Endodermal cell (in vitro differentiated cells): Measurements from ENCODE around the gene MMEL1. TPM values are rescaled to one million over a fixed set of nuclear protein-coding genes. Genes with fewer than 3 reads are reported as not detected.

Source experiments
- DNase-seq: peaks from one replicate; pipeline ENCODE4 v3.0.0-alpha.2; 2017
- H3K27ac ChIP-seq: 2 replicates; pipeline ENCODE4 v1.5.1; 2013; ENCODE audit warnings: mild to moderate bottlenecking, low read depth, low read length, moderate library complexity
- H3K27me3 ChIP-seq: 2 replicates; pipeline ENCODE4 v1.6.1; 2013; ENCODE audit warnings: mild to moderate bottlenecking, low read length, moderate library complexity; ENCODE audit not compliant: insufficient read depth, control insufficient read depth, poor library complexity, severe bottlenecking
- H3K36me3 ChIP-seq: 2 replicates; pipeline ENCODE4 v1.7.0; 2013; ENCODE audit warnings: mild to moderate bottlenecking, low read length, moderate library complexity; ENCODE audit not compliant: control insufficient read depth, insufficient read depth
- H3K4me1 ChIP-seq: one replicate; pipeline ENCODE4 v1.7.0; 2013; ENCODE audit warnings: low read length; ENCODE audit not compliant: control insufficient read depth, insufficient read depth
- H3K4me3 ChIP-seq: 2 replicates; pipeline ENCODE4 v1.5.1; 2013; ENCODE audit warnings: mild to moderate bottlenecking, low read length, moderate library complexity
- H3K9ac ChIP-seq: 2 replicates; pipeline ENCODE4 v1.6.1; 2013; ENCODE audit warnings: mild to moderate bottlenecking, low read length, moderate library complexity; ENCODE audit not compliant: poor library complexity, severe bottlenecking; ENCODE audit errors: extremely low read depth
- H3K9me3 ChIP-seq: 2 replicates; pipeline ENCODE4 v1.6.1; 2013; ENCODE audit warnings: mild to moderate bottlenecking, low read length, moderate library complexity; ENCODE audit not compliant: control insufficient read depth
- H3K27ac Mint-ChIP-seq: 2 replicates; pipeline ENCODE4 v1.8.0; 2020; ENCODE audit warnings: mixed read lengths
- H3K27me3 Mint-ChIP-seq: 2 replicates; pipeline ENCODE4 v1.8.0; 2021; ENCODE audit warnings: mild to moderate bottlenecking, mixed read lengths; ENCODE audit not compliant: insufficient read depth
- H3K36me3 Mint-ChIP-seq: 2 replicates; pipeline ENCODE4 v1.8.0; 2020; ENCODE audit warnings: low read depth, mixed read lengths
- H3K4me1 Mint-ChIP-seq: 2 replicates; pipeline ENCODE4 v1.8.0; 2020; ENCODE audit warnings: mixed read lengths
- H3K4me3 Mint-ChIP-seq: 2 replicates; pipeline ENCODE4 v1.8.0; 2020; ENCODE audit warnings: mild to moderate bottlenecking, moderate library complexity, mixed read lengths
- H3K9me3 Mint-ChIP-seq: 2 replicates; pipeline ENCODE4 v1.8.0; 2020; ENCODE audit warnings: mild to moderate bottlenecking, mixed read lengths
- WGBS, 2 experiments: methylation state at CpG; one replicate each; pipeline versions ENCODE4 v1.1.5 to v1.1.7; 2013; ENCODE audit warnings: missing lambda C conversion rate in 2 of 2, mixed read lengths in 1 of 2; ENCODE audit not compliant: insufficient coverage in 1 of 2, insufficient read length in 1 of 2; 5-methylcytosine and 5-hydroxymethylcytosine counted together
- total RNA-seq, 2 donors: library from RNA; stranded (reverse); fragmentation: NEBNext Ultra II Directional in 1 of 2; extraction: Animal tissue kit (Norgen Biotek cat#: 25700) in 1 of 2; gene quantifications; 2 replicates in 1 of 2; 3 replicates in 1 of 2; pipeline ENCODE4 v1.2.1, GENCODE V29; 2021
- TF ChIP-seq, protein P1 (sequence below): fragments of 200-600 bp; sonication (generic); conservative IDR thresholded peaks from 2 replicates; pipeline ENCODE4 v1.5.0; 2021; ENCODE audit warnings: antibody characterized with exemption, mild to moderate bottlenecking

The MMEL1 gene
- total RNA-seq, 2 donors from 2014 or later: 0.42 TPM; not detected in 1

DNA sequence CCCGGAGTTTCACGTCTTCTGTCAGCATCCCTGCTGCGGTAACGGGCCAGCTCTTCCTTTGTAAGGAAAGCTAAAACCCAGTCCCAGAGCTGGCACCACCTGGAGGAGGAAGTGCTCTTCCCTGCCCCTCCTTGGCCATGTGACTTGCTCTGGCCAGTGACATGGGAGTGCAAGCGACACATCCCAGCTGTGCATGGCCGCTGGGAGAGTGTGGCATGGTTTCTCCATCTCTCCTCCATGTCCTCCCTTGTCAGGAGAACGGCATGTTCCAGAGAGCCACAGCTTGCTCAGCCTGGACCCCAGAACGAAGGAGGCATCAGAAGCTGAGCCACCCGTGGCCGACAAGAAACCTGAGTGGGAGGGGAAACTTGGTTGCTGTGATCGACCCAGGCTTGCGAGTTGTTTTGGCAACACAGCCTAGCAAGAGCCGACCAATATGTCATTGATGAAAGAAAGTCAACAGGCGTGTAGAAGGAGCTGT, 48.9 kb downstream of the MMEL1 start:
- no peaks in the 10 kb centered on the region for H3K36me3 ChIP-seq
- Mint-ChIP-seq H3K9me3 (peaks cover 2% of the 10 kb centered on the region), H3K36me3 (no peaks in the 10 kb centered on the region), H3K4me3 (no peak overlapping the region), H3K27ac (peak overlapping the region; percentile 58), H3K27me3 (no peaks in the 10 kb centered on the region), H3K4me1 (peaks cover 6% of the 10 kb centered on the region)
- no peak overlapping the region for H3K9ac ChIP-seq
- TF ChIP-seq, protein P1, sequence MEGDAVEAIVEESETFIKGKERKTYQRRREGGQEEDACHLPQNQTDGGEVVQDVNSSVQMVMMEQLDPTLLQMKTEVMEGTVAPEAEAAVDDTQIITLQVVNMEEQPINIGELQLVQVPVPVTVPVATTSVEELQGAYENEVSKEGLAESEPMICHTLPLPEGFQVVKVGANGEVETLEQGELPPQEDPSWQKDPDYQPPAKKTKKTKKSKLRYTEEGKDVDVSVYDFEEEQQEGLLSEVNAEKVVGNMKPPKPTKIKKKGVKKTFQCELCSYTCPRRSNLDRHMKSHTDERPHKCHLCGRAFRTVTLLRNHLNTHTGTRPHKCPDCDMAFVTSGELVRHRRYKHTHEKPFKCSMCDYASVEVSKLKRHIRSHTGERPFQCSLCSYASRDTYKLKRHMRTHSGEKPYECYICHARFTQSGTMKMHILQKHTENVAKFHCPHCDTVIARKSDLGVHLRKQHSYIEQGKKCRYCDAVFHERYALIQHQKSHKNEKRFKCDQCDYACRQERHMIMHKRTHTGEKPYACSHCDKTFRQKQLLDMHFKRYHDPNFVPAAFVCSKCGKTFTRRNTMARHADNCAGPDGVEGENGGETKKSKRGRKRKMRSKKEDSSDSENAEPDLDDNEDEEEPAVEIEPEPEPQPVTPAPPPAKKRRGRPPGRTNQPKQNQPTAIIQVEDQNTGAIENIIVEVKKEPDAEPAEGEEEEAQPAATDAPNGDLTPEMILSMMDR: peak; percentile 16
- peak; percentile 70 for DNase-seq
- no peak overlapping the region for H3K4me3 ChIP-seq
- no peaks in the 10 kb centered on the region for H3K9me3 ChIP-seq
- no peak overlapping the region for H3K27ac ChIP-seq
- H3K4me1 ChIP-seq: no peaks in the 10 kb centered on the region
- no peaks in the 10 kb centered on the region for H3K27me3 ChIP-seq
- 84 to 85% methylated on average over 11 to 14 of the region's 14 CpGs for WGBS, 2 experiments

DNA sequence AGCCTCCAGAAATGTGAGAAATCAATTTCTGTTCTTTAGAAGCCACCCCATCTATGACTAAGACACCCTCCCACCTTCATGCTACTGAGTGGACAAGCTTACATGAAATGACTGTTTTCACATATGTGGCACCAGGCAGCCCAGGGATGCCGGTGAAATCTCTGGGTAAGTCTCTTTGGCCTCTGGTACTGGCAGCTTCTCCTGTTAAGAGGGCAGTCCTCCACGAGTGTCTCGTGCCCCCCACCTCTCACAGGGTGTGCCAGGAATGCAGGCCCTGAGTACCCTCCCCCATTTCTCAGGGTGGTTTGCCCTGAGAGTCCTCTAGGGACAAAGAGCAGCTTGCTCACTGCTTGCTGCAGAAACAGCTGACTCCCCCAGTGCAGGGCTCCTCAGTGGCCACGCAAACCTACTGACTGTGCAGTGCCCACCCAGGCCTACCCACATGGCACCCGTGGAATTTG, 49.5 kb downstream of the MMEL1 start:
- Mint-ChIP-seq H3K4me3 (no peak overlapping the region), H3K27ac (peak overlapping the region; percentile 58), H3K36me3 (no peaks in the 10 kb centered on the region), H3K27me3 (no peaks in the 10 kb centered on the region), H3K4me1 (peaks cover 11% of the 10 kb centered on the region), H3K9me3 (peaks cover 2% of the 10 kb centered on the region)
- Histone ChIP-seq H3K4me1 (no peaks in the 10 kb centered on the region), H3K27me3 (no peaks in the 10 kb centered on the region), H3K9ac (no peak overlapping the region), H3K27ac (no peak overlapping the region), H3K36me3 (no peaks in the 10 kb centered on the region), H3K9me3 (no peaks in the 10 kb centered on the region), H3K4me3 (no peak overlapping the region)
- TF ChIP-seq, protein P1: peak; percentile 28
- 65 to 83% methylated on average over 5 of the region's 5 CpGs for WGBS, 2 experiments
- DNase-seq: no peak

DNA sequence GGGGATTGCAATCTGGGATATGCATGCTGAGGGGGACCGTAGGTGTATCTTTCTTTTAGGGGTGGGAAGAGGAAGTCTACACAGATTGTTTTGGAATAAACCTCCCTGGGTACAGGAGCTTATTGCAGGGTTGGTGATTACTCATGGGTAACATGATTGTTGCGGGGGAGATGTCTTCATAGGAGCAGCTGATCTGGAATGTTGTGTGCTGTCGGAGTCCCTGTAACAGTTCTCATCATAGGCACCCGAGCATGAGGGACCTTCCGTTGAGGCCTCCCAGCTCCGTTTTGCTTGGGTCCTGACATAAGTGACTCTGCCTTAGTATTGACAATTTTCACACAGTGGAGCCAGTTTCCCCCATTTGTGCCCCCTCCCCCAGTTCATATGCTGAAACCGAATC, 50.4 kb downstream of the MMEL1 start:
- Mint-ChIP-seq H3K4me3 (no peak overlapping the region), H3K4me1 (peaks cover 12% of the 10 kb centered on the region), H3K27me3 (no peaks in the 10 kb centered on the region), H3K27ac (no peak overlapping the region), H3K9me3 (peaks cover 2% of the 10 kb centered on the region), H3K36me3 (no peaks in the 10 kb centered on the region)
- Histone ChIP-seq H3K27me3 (no peaks in the 10 kb centered on the region), H3K36me3 (no peaks in the 10 kb centered on the region), H3K4me1 (peaks cover 3% of the 10 kb centered on the region), H3K9ac (no peak overlapping the region), H3K4me3 (no peak overlapping the region), H3K27ac (no peak overlapping the region), H3K9me3 (no peaks in the 10 kb centered on the region)
- WGBS, 2 experiments: 77 to 90% methylated on average over 5 to 7 of the region's 7 CpGs
- TF ChIP-seq, protein P1: no peak
- no peak for DNase-seq
